GM18867 (cell line): Measurements from ENCODE around the gene TYK2.

Source experiments
- ATAC-seq: cut with Tn5 transposase; IDR thresholded peaks from one replicate; pipeline ENCODE4 v1.9.1; 2021; ENCODE audit warnings: mild to moderate bottlenecking, moderate library complexity; ENCODE audit not compliant: unreplicated experiment

The TYK2 gene

DNA sequence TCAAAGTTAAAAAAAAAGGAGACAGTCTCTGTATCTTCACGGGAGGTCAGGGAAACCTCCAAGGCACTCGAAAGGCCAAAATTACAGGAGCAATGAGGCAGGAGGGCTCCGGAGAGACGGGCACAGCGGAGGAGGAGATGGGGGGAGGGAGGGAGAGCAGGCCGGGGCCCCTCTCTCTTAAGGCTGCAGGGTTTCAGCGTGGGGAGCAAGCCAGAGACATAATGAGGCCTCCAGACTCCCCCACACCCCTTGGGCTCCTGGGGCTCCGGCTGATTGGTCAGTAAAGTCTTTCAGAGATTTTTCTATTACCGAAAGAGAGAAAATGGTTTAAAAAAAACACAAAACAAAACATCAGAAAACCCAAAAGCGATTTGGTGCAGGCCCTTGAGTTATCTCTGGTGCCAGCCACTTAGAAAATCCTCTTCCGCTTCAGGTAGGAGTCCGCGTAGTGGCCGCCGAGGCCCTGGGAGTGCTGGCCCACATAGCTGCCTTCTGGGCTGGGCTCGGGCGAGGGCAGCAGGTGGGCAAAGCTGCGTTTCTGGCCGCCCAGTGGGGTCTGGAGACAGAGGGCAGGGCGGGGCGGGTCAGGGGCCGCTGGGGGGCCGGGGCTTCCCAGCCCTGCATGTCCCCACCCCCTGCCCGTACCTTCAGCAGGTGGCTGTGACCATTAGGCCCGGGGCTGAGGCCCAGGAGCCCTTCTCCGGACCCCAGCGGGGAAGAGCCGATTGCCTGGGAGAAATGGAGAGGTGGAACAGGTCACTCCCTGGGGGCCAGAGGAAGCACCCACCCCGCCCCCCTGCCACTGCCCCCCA is 63.1 kb downstream of the TYK2 start:
- ATAC-seq, result no peak

- ATAC-seq, result no peak
Measured at GRCh38 chr19:10316229-10317044, 63.9 kb downstream of the TYK2 start.

- peak; percentile 54 for ATAC-seq
Measured at GRCh38 chr19:10315335-10316214, 64.8 kb downstream of the TYK2 start, which contains the start of gene FDX2. Gene FDX2, minus strand, starts transcription at chr19:10316015. Its CDS starts 19 bp downstream, at chr19:10315996.

DNA sequence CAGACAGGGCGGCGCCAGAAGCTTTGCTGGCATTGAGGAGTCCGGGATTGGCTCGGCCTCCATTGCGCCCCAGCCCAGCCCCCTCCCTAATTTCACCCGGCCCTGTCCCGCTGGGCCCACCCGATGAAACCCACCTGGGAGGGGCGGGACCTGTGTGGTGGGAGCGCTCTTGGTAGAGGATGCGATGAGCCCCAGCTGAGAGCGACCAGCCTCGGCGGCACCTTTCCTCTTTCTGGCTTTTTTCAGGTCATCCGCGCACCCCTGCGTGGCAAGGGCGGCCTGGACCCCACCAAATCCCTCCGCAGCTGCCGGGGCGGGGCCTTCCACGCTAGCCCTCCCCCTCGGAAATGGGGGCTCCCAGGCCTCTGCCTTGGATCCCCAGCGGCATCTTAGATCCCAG is 70.9 kb downstream of the TYK2 start, which contains the start of gene ZGLP1:
ZGLP1 (minus strand) TSS at position 393 of the 400 bp plus-strand sequence.
- ATAC-seq, result no peak

- no peak for ATAC-seq
Measured at GRCh38 chr19:10306327-10306726, 74.0 kb downstream of the TYK2 start.

DNA sequence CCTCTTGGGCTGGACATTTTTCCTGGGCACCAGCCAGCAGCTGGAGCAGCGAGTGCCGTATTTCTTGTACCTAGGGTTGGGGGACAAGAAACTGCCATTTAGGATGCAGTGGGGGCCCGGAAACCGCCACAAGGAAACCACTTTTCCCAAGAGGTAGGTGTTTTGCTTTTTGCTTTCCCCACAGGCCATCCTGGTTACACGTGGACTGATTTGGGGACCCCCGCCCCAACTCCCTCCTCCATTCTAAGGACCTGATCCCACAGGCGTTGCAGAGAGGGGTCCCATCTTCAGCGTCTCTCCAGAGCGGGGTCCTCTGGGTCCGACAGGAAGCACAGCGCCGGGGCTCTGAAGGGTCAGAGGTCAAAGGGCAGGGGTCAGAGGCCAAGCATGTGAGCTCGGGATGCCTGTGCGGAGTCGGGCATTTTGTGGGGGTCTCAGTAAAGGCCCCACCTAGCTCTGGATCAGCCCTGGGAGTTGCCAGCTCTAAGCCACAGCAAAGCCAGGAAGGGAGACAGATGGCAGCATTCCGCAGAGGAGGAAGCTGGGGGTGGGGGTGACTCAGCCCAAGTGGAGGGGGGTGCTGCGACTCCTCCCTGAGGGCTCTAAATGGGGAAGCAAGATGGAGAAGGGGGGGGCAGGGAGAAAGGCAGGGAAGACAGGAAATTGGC is 75.1 kb downstream of the TYK2 start:
- ATAC-seq, result no peak
